Stimulated activated CD4-positive, alpha-beta T cell treated with anti-CD3 and anti-CD28 coated beads, TNF-alpha, amount 100 ng/mL, for 1 hour (primary cell): ENCODE measurements around the gene KIRREL1.

Experiments used
- DNase-seq, 3 donors: peaks; one replicate each; pipeline ENCODE4 v3.0.0-alpha.2; 2020; ENCODE audit warnings: low read depth in 3 of 3, low spot score in 1 of 3

The KIRREL1 gene

GRCh38 chr1:158028969-158029368 is 35.5 kb downstream of the KIRREL1 start:
- DNase-seq: no peak

- DNase-seq: no peak
Measured at GRCh38 chr1:158035014-158035413, 41.6 kb downstream of the KIRREL1 start.

- no peak for DNase-seq
Measured at GRCh38 chr1:158035976-158036583, 42.6 kb downstream of the KIRREL1 start.

GRCh38 chr1:158037008-158037865 is 43.8 kb downstream of the KIRREL1 start:
- no peak for DNase-seq

GRCh38 chr1:158037866-158038359 is 44.5 kb downstream of the KIRREL1 start:
- no peak for DNase-seq

GRCh38 chr1:158038793-158039192 is 45.3 kb downstream of the KIRREL1 start:
- DNase-seq: no peak

- no peak for DNase-seq
Measured at GRCh38 chr1:158039380-158039779, 45.9 kb downstream of the KIRREL1 start.

GRCh38 chr1:158040323-158040722 is 46.9 kb downstream of the KIRREL1 start:
- DNase-seq: no peak

- no peak for DNase-seq
Measured at GRCh38 chr1:158043232-158043631, 49.8 kb downstream of the KIRREL1 start.

GRCh38 chr1:158045639-158046038 is 52.2 kb downstream of the KIRREL1 start:
- no peak for DNase-seq

GRCh38 chr1:158046715-158047510 is 53.5 kb downstream of the KIRREL1 start:
- no peak for DNase-seq

GRCh38 chr1:158048371-158049067 is 55.1 kb downstream of the KIRREL1 start:
- DNase-seq: no peak

GRCh38 chr1:158049853-158050252 is 56.4 kb downstream of the KIRREL1 start:
- no peak for DNase-seq

GRCh38 chr1:158053276-158053675 is 59.8 kb downstream of the KIRREL1 start:
- no peak for DNase-seq

GRCh38 chr1:158054721-158055120 is 61.3 kb downstream of the KIRREL1 start:
- no peak for DNase-seq

GRCh38 chr1:158055854-158056253 is 62.4 kb downstream of the KIRREL1 start:
- DNase-seq: no peak

- DNase-seq: no peak
Measured at GRCh38 chr1:158056498-158056897, 63.1 kb downstream of the KIRREL1 start.

GRCh38 chr1:158058237-158058985 is 65.0 kb downstream of the KIRREL1 start:
- no peak for DNase-seq

- no peak for DNase-seq
Measured at GRCh38 chr1:158059984-158060383, 66.5 kb downstream of the KIRREL1 start.

- no peak for DNase-seq
Measured at GRCh38 chr1:158062174-158062573, 68.7 kb downstream of the KIRREL1 start.
